ENCODE data around the gene CYP26A1. TPM values are rescaled to one million over a fixed set of nuclear protein-coding genes. Genes with fewer than 3 reads are reported as not detected.

CYP26A1 gene
- total RNA-seq, 1 experiment from 2014 or later = 1.5 TPM

DNA sequence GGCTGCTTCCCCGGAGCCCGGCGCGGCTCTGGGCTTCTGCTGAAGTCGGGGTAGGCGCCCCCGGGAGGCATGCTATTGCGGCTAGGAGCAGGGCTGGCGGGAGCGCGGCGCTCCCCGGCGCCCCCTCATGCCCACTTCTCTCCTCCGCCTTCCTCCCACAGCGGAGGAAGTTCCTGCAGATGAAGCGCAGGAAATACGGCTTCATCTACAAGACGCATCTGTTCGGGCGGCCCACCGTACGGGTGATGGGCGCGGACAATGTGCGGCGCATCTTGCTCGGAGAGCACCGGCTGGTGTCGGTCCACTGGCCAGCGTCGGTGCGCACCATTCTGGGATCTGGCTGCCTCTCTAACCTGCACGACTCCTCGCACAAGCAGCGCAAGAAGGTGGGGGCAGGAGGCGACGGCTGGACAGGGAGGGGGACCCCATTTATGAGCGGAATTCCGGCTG is 479 bp downstream of the CYP26A1 start:
- ChIA-PET POLR2A (interaction anchor here (0.7 kb wide), 1 partner anchor 11 kb away, joined by 4 read pairs; no protein-coding TSS in a partner anchor), CTCF (interaction anchor here (0.6 kb wide), 1 partner anchor 276 kb away, joined by 3 read pairs; no protein-coding TSS in a partner anchor)
- BruUV-seq (replicated peaks) = no TSS peak
- H3K27ac ChIP-seq (ENCODE audit: low read length) = no peak overlapping the region
- DNase-seq (ENCODE audit: low read depth, low spot score) (no peak), ATAC-seq (no peak; the same call in 1 of the 2 replicates)
- TF ChIP-seq POLR2AphosphoS5 (IDR thresholded peaks at IDR 0.05; ENCODE audit: low read depth, low read length) (no peak), SIN3A (IDR thresholded peaks at IDR 0.05; ENCODE audit: borderline replicate concordance, insufficient read depth, low read depth, low read length) (no peak), TCF7L2 (IDR thresholded peaks at IDR 0.05; ENCODE audit: low read depth, low read length) (no peak)
- TF ChIP-seq, protein P1, sequence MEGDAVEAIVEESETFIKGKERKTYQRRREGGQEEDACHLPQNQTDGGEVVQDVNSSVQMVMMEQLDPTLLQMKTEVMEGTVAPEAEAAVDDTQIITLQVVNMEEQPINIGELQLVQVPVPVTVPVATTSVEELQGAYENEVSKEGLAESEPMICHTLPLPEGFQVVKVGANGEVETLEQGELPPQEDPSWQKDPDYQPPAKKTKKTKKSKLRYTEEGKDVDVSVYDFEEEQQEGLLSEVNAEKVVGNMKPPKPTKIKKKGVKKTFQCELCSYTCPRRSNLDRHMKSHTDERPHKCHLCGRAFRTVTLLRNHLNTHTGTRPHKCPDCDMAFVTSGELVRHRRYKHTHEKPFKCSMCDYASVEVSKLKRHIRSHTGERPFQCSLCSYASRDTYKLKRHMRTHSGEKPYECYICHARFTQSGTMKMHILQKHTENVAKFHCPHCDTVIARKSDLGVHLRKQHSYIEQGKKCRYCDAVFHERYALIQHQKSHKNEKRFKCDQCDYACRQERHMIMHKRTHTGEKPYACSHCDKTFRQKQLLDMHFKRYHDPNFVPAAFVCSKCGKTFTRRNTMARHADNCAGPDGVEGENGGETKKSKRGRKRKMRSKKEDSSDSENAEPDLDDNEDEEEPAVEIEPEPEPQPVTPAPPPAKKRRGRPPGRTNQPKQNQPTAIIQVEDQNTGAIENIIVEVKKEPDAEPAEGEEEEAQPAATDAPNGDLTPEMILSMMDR (IDR thresholded peaks at IDR 0.05) = peak; percentile 68
- TF ChIP-seq, protein P2, sequence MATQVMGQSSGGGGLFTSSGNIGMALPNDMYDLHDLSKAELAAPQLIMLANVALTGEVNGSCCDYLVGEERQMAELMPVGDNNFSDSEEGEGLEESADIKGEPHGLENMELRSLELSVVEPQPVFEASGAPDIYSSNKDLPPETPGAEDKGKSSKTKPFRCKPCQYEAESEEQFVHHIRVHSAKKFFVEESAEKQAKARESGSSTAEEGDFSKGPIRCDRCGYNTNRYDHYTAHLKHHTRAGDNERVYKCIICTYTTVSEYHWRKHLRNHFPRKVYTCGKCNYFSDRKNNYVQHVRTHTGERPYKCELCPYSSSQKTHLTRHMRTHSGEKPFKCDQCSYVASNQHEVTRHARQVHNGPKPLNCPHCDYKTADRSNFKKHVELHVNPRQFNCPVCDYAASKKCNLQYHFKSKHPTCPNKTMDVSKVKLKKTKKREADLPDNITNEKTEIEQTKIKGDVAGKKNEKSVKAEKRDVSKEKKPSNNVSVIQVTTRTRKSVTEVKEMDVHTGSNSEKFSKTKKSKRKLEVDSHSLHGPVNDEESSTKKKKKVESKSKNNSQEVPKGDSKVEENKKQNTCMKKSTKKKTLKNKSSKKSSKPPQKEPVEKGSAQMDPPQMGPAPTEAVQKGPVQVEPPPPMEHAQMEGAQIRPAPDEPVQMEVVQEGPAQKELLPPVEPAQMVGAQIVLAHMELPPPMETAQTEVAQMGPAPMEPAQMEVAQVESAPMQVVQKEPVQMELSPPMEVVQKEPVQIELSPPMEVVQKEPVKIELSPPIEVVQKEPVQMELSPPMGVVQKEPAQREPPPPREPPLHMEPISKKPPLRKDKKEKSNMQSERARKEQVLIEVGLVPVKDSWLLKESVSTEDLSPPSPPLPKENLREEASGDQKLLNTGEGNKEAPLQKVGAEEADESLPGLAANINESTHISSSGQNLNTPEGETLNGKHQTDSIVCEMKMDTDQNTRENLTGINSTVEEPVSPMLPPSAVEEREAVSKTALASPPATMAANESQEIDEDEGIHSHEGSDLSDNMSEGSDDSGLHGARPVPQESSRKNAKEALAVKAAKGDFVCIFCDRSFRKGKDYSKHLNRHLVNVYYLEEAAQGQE (IDR thresholded peaks at IDR 0.05; ENCODE audit: insufficient read depth in 1 of 2, low read depth in 2 of 2, low read length in 1 of 2) = no peak
- intact Hi-C loops (cut with micrococcal nuclease; ENCODE audit: unreplicated experiment) (loop anchor here (10.0 kb wide), 1 partner anchor 189 kb away; no protein-coding TSS in a partner anchor), in situ Hi-C loops (cut with HindIII; ENCODE audit: low pct_unique_long_range_greater_than_20kb, low sequenced_read_pairs) (no loop called here)
- H3K9me3 ChIP-seq (ENCODE audit: control insufficient read depth, insufficient read depth, low read depth, low read length) = no peaks in the 10 kb centered on the region
- peaks cover 26% of the 10 kb centered on the region for H3K27me3 ChIP-seq (ENCODE audit: control insufficient read depth, insufficient read depth, low read length)
- H3K36me3 ChIP-seq (ENCODE audit: control insufficient read depth, insufficient read depth, low read length) = no peaks in the 10 kb centered on the region
- peak overlapping the region; percentile 42 to 62 for H3K4me3 ChIP-seq (ENCODE audit: low read depth in 2 of 2, low read length in 2 of 2)
- H3K4me1 ChIP-seq (ENCODE audit: control insufficient read depth, insufficient read depth, low read length) = peaks cover 13% of the 10 kb centered on the region

DNA sequence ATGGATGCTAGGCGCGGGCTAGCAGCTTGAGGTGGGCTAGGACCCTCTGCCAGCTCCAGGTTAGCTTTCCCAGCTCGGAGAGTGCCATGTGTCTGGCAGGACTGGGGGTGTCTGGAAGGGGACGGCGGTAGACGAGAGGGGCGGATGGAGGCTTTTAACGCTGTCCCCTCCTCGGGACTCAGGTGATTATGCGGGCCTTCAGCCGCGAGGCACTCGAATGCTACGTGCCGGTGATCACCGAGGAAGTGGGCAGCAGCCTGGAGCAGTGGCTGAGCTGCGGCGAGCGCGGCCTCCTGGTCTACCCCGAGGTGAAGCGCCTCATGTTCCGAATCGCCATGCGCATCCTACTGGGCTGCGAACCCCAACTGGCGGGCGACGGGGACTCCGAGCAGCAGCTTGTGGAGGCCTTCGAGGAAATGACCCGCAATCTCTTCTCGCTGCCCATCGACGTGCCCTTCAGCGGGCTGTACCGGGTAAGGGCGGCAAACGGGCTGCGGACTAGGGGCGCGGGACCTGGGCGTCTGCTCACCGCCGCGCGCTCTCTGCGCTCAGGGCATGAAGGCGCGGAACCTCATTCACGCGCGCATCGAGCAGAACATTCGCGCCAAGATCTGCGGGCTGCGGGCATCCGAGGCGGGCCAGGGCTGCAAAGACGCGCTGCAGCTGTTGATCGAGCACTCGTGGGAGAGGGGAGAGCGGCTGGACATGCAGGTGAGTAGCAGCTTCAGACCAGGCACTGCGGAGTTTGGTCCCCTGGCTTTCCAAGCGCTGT is 1.1 kb downstream of the CYP26A1 start:
- Histone ChIP-seq H3K27me3 (ENCODE audit: control insufficient read depth, insufficient read depth, low read length) (peaks cover 26% of the 10 kb centered on the region), H3K4me1 (ENCODE audit: control insufficient read depth, insufficient read depth, low read length) (peaks cover 13% of the 10 kb centered on the region), H3K4me3 (ENCODE audit: low read depth in 2 of 2, low read length in 2 of 2) (peak overlapping the region in 1 of 2 experiments; percentile 42; a peak in 1 of 4 replicates), H3K9me3 (ENCODE audit: control insufficient read depth, insufficient read depth, low read depth, low read length) (no peaks in the 10 kb centered on the region), H3K27ac (ENCODE audit: low read length) (no peak overlapping the region), H3K36me3 (ENCODE audit: control insufficient read depth, insufficient read depth, low read length) (no peaks in the 10 kb centered on the region)
- in situ Hi-C loops (cut with HindIII; ENCODE audit: low pct_unique_long_range_greater_than_20kb, low sequenced_read_pairs) (no loop called here), intact Hi-C loops (cut with micrococcal nuclease; ENCODE audit: unreplicated experiment) (loop anchor here (10.0 kb wide), 1 partner anchor 190 kb away; no protein-coding TSS in a partner anchor)
- no peak for DNase-seq (ENCODE audit: low read depth, low spot score)
- ATAC-seq = no peak
- no peak for TF ChIP-seq TCF7L2 (IDR thresholded peaks at IDR 0.05; ENCODE audit: low read depth, low read length)
- TF ChIP-seq, protein P1 (IDR thresholded peaks at IDR 0.05) = no peak
- TF ChIP-seq, protein P2 (IDR thresholded peaks at IDR 0.05; ENCODE audit: insufficient read depth in 1 of 2, low read depth in 2 of 2, low read length in 1 of 2) = no peak
- no peak for TF ChIP-seq POLR2AphosphoS5 (IDR thresholded peaks at IDR 0.05; ENCODE audit: low read depth, low read length)
- ChIA-PET CTCF (interaction anchor here (0.6 kb wide), 1 partner anchor 276 kb away, joined by 3 read pairs; no protein-coding TSS in a partner anchor), POLR2A (no interaction called here)
- BruUV-seq (replicated peaks) = no TSS peak
